Heart left ventricle (tissue), 16 donors: ENCODE results near the gene SLC9B2. TPM values are rescaled to one million over a fixed set of nuclear protein-coding genes. Genes with fewer than 3 reads are reported as not detected.

Experiments used
- ATAC-seq, 4 donors: fragments of 200-7000 bp; cut with Tn5 transposase; one replicate each; pipeline ENCODE4 v1.9.1; 2020 to 2022; ENCODE audit warnings: moderate library complexity in 4 of 4, mild to moderate bottlenecking in 3 of 4, moderate number of reproducible peaks in 1 of 4
- DNase-seq, 5 donors: peaks; one replicate each; pipeline ENCODE4 v3.0.0-alpha.2; 2020
- H3K27ac ChIP-seq, 12 donors: fragments of 200-600 bp; sonication (generic) in 4 of 12; one replicate each; pipeline versions ENCODE4 v1.5.0 to v1.8.0; 2016 to 2022; ENCODE audit warnings: mild to moderate bottlenecking in 2 of 12
- H3K27me3 ChIP-seq, 9 donors: fragments of 200-600 bp; sonication (generic) in 2 of 9; one replicate each; pipeline versions ENCODE4 v1.5.1 to v1.8.0; 2016 to 2022; ENCODE audit warnings: mild to moderate bottlenecking in 3 of 9
- H3K36me3 ChIP-seq, 9 donors: fragments of 200-600 bp; sonication (generic) in 2 of 9; one replicate each; pipeline versions ENCODE4 v1.5.0 to v1.8.0; 2018 to 2022; ENCODE audit warnings: mild to moderate bottlenecking in 2 of 9
- H3K4me1 ChIP-seq, 12 donors: fragments of 200-600 bp; sonication (generic) in 4 of 12; one replicate each; pipeline versions ENCODE4 v1.5.0 to v1.8.0; 2016 to 2022; ENCODE audit warnings: mild to moderate bottlenecking in 3 of 12
- H3K4me3 ChIP-seq, 12 donors: fragments of 200-600 bp; sonication (generic) in 4 of 12; one replicate each; pipeline versions ENCODE4 v1.5.0 to v1.8.0; 2017 to 2022; ENCODE audit warnings: mild to moderate bottlenecking in 9 of 12, moderate library complexity in 4 of 12
- H3K9me3 ChIP-seq, 12 donors: fragments of 200-600 bp; sonication (generic) in 4 of 12; one replicate each; pipeline versions ENCODE4 v1.5.0 to v1.8.0; 2016 to 2022; ENCODE audit warnings: mild to moderate bottlenecking in 1 of 12
- CTCF ChIP-seq, 12 donors: fragments of 200-600 bp; sonication (generic) in 4 of 12; IDR thresholded peaks; one replicate each; pipeline versions ENCODE4 v1.5.0 to v1.8.0; 2018 to 2022; ENCODE audit warnings: antibody characterized with exemption in 12 of 12, mild to moderate bottlenecking in 5 of 12
- POLR2A ChIP-seq, 2 donors: fragments of 450-650 bp; IDR thresholded peaks; one replicate each; pipeline ENCODE4 v1.6.1; 2017; ENCODE audit warnings: antibody characterized with exemption in 2 of 2, mild to moderate bottlenecking in 2 of 2, moderate library complexity in 2 of 2
- WGBS, 4 donors: extraction: QIAGEN DNeasy Blood & Tissue Kit in 2 of 4; methylation state at CpG; one replicate each; pipeline versions ENCODE4 v1.1.5 to v1.1.7; 2013 to 2018; 5-methylcytosine and 5-hydroxymethylcytosine counted together
- intact Hi-C, 10 donors: fragments of 100-400 bp; cut with DNase I; formaldehyde crosslinking; loops; one replicate each; pipeline versions ENCODE4 v1.11.1 to v1.14.2; 2022
- polyA plus RNA-seq, 2 donors: library from polyadenylated mRNA; stranded (reverse); fragments of 200-250 nt; gene quantifications; one replicate each; pipeline ENCODE4 v1.2.3, GENCODE V29; 2013
- total RNA-seq, 9 donors: library from RNA; depleted of rRNA in 2 of 9; stranded (reverse); fragments of >200 nt in 2 of 9; fragmentation: NEBNext Ultra II Directional in 3 of 9; extraction: Animal tissue kit (Norgen Biotek cat#: 25700) in 3 of 9; gene quantifications; one replicate each; pipeline versions ENCODE4 v1.1.0 to v1.2.4, GENCODE V29; 2016 to 2023
- donor health status: ischemic (EF 13 %, LVEDD 7.1; RV severe dilation, severe dysfunction).
- donor health status: healthy with polysubstance abuse.
- donor health status: DM: no; HTN: yes; CAD: no.
- donor health status: DM: no; HTN: no; CAD: no.
- donor health status: ischemic (EF 25% LVEDD 6.9; RV normal size, moderate dysfunction).
- donor health status: ischemic (EF 25% LVEDD 5.7; RV mildly dilated, moderate dysfunction).
- donor health status: healthy.
- donor health status: DM: yes; HTN: yes; CAD: no.
- donor health status: ischemic (EF 35%, LVEDD 5.7; RV mildly dilated, moderate dysfunction).
- donor health status: nonischemic (EF 11% LVEDD 7.7; RV severe dilation, severe dysfunction).
- donor health status: DM: yes; HTN: yes; CAD: no.
- donor health status: PGD.
- donor health status: ischemic (EF 29% LVEDD 5.4; RV normal size, mild dysfunction).
- donor health status: nonischemic (EF 23%, LVEDD 6.1; RV moderate dilation, normal function).

The SLC9B2 gene
- total and polyA plus RNA-seq, 11 donors = 1.4 to 7.1 (median 4.6) TPM

GRCh38 chr4:103092245-103092644, 15.7 kb upstream of the SLC9B2 start:
- no peak for DNase-seq
- no peaks in the 10 kb centered on the region for H3K27me3 ChIP-seq
- H3K4me1 ChIP-seq = peaks cover 0 to 14% (median 0%) of the 10 kb centered on the region in 12 donors
- H3K4me3 ChIP-seq = no peak overlapping the region
- H3K9me3 ChIP-seq = no peaks in the 10 kb centered on the region
- no peak for ATAC-seq
- TF ChIP-seq POLR2A (IDR thresholded peaks at IDR 0.05) = no peak
- no peak for TF ChIP-seq CTCF (IDR thresholded peaks at IDR 0.05)
- peaks cover 0 to 80% (median 44%) of the 10 kb centered on the region in 9 donors for H3K36me3 ChIP-seq
- H3K27ac ChIP-seq = no peak overlapping the region
- intact Hi-C loops = loop anchor here in 9 of 10 donors (5.0 to 10.0 kb wide), 9 partner anchors 47 to 657 kb away; partner anchors contain the start of gene SLC9B1 (in 1 of the 9)

- intact Hi-C loops = loop anchor here in 9 of 10 donors (5.0 to 10.0 kb wide), 9 partner anchors 47 to 657 kb away; partner anchors contain the start of gene SLC9B1 (in 1 of the 9)
- Histone ChIP-seq H3K36me3 (peaks cover 0 to 85% (median 49%) of the 10 kb centered on the region in 9 donors), H3K27ac (no peak overlapping the region), H3K27me3 (no peaks in the 10 kb centered on the region), H3K9me3 (no peaks in the 10 kb centered on the region), H3K4me3 (no peak overlapping the region), H3K4me1 (peaks cover 0 to 14% (median 0%) of the 10 kb centered on the region in 12 donors)
- WGBS, 4 donors = 64 to 74% (median 69%) methylated on average over 3 of the region's 3 CpGs
- no peak for ATAC-seq
- DNase-seq = no peak
- TF ChIP-seq POLR2A (IDR thresholded peaks at IDR 0.05) = no peak
- peak in 11 of 12 donors; percentile 12 to 55 (median 42) for TF ChIP-seq CTCF (IDR thresholded peaks at IDR 0.05)
Observed at GRCh38 chr4:103091601-103092223, 15.2 kb upstream of the SLC9B2 start.

- intact Hi-C loops = loop anchor here in 2 of 10 donors (5.0 to 10.0 kb wide), 2 partner anchors 475 to 642 kb away; no protein-coding TSS in a partner anchor
- 89 to 96% (median 92%) methylated on average over 2 of the region's 2 CpGs for WGBS, 4 donors
- TF ChIP-seq POLR2A (IDR thresholded peaks at IDR 0.05) (no peak), CTCF (IDR thresholded peaks at IDR 0.05) (no peak)
- no peaks in the 10 kb centered on the region for H3K27me3 ChIP-seq
- no peak overlapping the region for H3K27ac ChIP-seq
- peaks cover 0 to 99% (median 68%) of the 10 kb centered on the region in 9 donors for H3K36me3 ChIP-seq
- DNase-seq (no peak), ATAC-seq (no peak)
- no peaks in the 10 kb centered on the region for H3K9me3 ChIP-seq
- H3K4me1 ChIP-seq = peaks cover 0 to 14% (median 0%) of the 10 kb centered on the region in 12 donors
- no peak overlapping the region for H3K4me3 ChIP-seq
Observed at GRCh38 chr4:103089481-103089880, 12.9 kb upstream of the SLC9B2 start.

- DNase-seq = no peak
- intact Hi-C loops = loop anchor here in 2 of 10 donors (5.0 to 10.0 kb wide), 2 partner anchors 472 to 639 kb away; no protein-coding TSS in a partner anchor
Observed at GRCh38 chr4:103086551-103086950, 10.0 kb upstream of the SLC9B2 start.

More at GRCh38 chr4:103086551-103086950, 10.0 kb upstream of the SLC9B2 start:
- H3K36me3 ChIP-seq = peaks cover 0 to 100% (median 64%) of the 10 kb centered on the region in 9 donors
- H3K9me3 ChIP-seq = no peaks in the 10 kb centered on the region
- ATAC-seq = no peak
- 70 to 86% (median 74%) methylated on average over 1 of the region's 1 CpG for WGBS, 4 donors
- H3K27me3 ChIP-seq = no peaks in the 10 kb centered on the region
- H3K4me1 ChIP-seq = no peaks in the 10 kb centered on the region
- H3K27ac ChIP-seq = no peak overlapping the region
- H3K4me3 ChIP-seq = no peak overlapping the region
- TF ChIP-seq CTCF (IDR thresholded peaks at IDR 0.05) (no peak), POLR2A (IDR thresholded peaks at IDR 0.05) (no peak)
